UCSD-AML1 (cell line): Measurements from ENCODE around the gene PARM1.

Experiments
- DNase-seq: peaks from one replicate; lab custom pipeline; 2025; ENCODE audit not compliant: unreplicated experiment; lab: John Stamatoyannopoulos, UW

The PARM1 gene

DNA sequence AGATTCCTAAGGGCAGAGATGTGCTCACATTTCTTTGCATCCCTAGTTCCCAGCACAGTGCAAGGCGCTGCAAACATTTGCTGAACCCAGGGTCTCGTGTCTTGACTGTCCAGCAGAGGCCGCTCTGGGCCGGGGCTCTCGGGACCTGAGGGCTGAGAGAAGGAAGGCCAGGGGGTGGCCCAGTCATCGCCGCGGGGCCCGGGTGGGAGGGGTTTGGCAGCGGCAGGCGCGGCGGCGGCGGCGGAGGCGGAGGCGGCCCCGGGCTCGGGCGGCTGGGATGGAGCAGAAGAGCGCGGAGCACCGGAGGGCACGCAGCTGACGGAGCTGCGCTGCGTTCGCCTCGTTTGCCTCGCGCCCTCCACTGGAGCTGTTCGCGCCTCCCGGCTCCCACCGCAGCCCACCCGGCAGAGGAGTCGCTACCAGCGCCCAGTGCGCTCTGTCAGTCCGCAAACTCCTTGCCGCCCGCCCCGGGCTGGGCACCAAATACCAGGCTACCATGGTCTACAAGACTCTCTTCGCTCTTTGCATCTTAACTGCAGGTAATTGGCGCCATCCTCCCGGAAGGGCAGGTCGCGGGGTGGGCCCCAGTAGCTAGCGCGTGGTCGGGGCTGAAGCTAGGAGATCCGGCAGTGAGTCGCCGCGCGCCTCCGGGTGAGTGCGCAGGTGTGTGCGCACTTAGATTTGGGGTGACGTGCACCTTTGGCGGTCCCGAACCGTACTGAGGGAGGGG lies at the start of gene PARM1:
Gene PARM1 (plus strand): TSS at position 285 of the 730 bp plus-strand sequence. CDS start 212 bp downstream, at position 497.
- peak; percentile 53 for DNase-seq

DNA sequence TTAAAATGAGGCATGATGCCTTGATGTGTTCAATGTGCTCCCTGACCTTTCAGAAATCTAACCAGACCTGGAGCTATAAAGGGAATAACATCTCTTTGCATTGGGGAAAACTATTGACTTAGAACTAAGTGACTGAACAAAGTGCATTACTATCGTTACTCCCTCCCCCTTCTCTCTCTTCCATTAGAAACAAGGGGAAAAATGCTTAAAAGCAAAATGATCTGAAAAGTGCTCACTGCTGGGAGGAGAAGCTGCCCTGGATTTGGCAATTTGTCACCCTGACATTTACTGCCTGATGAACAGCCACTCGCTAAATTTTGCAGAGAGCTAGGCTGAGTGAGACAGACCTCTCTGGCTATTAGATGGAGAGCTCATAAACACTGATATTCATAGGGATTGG lies 48.6 kb upstream of the PARM1 start:
- DNase-seq: no peak

DNA sequence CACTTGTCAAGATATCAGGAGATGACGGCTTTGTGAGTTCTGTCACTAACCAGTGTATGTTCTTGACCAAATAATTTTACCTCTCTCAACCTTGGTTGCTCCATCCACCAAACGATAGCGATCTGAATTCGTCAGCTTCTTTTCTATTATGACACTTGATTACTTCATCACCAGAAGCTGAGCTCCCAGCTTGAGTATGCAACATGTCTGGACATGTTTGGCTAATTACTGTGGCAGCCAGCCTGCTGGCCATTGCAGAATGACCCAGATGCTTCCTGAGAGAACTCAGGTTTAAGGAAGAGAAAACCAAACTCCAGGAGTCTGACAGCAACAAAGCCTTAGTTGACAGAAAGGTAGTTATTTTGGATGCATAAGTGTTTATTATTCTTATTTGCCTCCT lies 46.4 kb upstream of the PARM1 start:
- DNase-seq: peak; percentile 11

DNA sequence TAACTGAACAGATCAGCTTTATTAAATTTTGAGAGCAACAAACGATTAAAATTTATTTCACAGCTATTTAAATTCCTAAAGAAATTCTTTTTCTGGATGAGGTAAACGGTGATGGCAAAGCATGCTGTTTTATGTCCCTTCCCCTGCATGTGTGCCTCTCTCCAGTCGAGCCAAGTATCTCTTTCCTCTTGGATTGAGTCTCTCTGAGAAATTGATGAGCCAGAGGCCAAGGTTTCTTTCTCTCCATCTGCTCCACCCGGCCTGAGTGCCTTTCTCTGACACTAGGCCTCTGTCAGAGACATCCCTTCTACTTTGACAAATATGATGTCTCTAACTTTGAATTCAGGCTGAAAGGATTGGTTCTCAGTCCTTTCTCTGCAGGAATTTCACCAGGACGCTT lies 42.6 kb upstream of the PARM1 start:
- DNase-seq: no peak

GRCh38 chr4:74891037-74891436 lies 41.9 kb upstream of the PARM1 start:
- no peak for DNase-seq

- DNase-seq: no peak
These were observed 39.7 kb upstream of the PARM1 start for GRCh38 chr4:74893171-74893570.

GRCh38 chr4:74896595-74896994 lies 36.3 kb upstream of the PARM1 start:
- no peak for DNase-seq

DNA sequence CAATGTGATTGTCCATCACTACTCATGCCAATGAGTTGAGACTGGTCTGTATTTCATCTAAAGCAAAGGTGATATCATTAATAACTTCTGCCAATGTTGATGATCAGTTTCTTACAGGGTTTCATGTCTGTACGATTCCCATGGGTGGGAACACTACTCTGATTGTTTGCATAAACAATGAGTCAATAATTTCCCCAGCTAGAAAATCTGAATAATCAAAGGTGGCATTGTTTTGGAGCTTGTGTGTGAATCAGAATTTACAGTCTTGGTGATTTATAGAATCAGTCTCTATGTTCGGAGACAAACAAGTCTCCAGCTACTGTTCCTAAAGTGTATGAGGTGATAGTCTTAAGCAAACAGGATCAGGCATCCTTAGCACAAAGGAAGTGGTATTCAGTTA lies 35.5 kb upstream of the PARM1 start:
- no peak for DNase-seq

- no peak for DNase-seq
These were observed 32.1 kb upstream of the PARM1 start for GRCh38 chr4:74900862-74901261.

DNA sequence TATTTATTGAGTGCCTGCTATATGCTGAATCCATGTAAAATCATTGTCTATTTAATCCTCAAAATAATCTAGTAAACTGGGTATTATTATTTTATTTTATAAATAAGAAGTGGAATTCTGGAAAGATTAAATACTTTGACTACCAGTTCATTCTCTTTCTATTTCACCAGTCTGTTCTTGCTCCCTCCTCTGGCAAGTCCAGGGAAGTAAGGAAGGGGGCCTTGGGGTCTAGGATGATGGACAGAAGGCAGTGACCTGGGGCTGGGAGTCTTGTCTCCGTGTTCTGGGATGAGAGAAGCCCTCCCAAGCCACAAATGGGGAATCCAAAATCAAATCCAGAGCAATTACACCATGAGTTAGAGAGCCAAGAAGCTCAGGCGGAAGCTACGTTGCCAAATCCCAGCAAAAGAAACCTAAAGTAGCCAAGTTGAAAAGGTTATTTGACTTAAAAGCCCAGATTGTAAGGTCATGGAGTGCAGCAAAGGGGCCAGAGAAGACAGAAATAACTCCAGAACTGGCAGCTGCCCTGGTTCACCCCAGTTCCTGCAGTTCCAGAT lies 28.3 kb upstream of the PARM1 start:
- DNase-seq: no peak

DNA sequence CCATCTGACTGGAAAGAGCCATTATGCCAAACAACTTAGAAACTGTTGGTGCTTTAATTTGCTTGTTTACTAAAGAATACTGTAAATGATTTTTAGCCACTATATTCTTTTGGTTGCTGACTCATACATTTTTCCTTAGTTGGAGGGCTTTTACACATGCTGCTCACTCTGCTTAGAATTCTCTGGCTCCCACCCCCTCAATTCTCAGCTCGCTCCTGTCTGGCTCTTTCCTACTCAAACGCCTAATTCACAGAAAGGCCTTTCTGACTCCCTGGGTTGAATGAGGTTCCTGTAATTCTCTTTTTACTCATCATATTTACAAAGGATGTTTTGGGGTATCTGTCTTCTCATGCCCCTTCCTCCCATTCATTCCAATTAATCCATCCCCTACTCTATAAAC lies 26.1 kb upstream of the PARM1 start:
- DNase-seq: no peak

GRCh38 chr4:74919783-74920182 lies 13.1 kb upstream of the PARM1 start:
- no peak for DNase-seq

- no peak for DNase-seq
These were observed 12.2 kb upstream of the PARM1 start for GRCh38 chr4:74920704-74921103.

DNA sequence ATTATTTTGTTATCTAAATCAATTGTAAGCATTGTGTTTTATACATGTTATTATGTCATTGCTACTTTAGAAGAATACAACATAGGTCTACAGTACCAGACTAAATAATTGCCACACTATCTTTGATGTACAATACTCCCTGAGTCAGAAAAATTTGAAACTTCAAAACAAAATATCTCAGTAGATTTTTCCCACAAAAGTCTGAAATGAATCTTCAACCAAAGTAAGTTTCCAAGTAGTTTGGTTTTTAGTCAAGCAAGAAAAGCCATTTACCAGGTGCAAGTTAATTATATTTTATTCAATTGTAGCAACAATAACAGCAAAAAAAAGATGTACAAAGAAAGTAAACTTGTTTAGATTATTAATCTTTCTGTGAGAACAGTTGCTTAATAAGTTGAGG lies 11.4 kb upstream of the PARM1 start:
- no peak for DNase-seq

- no peak for DNase-seq
These were observed 6.9 kb upstream of the PARM1 start for GRCh38 chr4:74926007-74926406.

DNA sequence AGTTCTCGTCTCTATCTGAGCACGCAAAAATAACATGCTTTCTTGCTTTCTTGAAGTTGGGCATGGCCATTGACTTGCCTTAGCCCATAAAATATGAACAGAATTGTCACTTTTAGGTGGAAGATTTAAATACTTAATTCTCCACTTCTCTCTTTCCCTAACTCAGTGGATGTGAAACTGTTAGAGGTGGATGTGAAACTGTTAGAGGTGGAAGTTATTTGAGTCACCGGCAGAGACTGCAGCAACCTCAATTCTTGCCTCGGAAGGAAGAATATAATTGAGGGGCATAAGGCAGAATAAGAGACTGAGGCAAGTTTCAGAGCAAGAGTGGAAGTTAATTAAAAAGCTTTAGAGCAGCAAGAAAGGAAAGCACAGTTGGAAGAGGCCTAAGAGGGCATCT lies 2.8 kb upstream of the PARM1 start:
- no peak for DNase-seq

GRCh38 chr4:74931376-74931775 lies 1.5 kb upstream of the PARM1 start:
- DNase-seq: no peak

DNA sequence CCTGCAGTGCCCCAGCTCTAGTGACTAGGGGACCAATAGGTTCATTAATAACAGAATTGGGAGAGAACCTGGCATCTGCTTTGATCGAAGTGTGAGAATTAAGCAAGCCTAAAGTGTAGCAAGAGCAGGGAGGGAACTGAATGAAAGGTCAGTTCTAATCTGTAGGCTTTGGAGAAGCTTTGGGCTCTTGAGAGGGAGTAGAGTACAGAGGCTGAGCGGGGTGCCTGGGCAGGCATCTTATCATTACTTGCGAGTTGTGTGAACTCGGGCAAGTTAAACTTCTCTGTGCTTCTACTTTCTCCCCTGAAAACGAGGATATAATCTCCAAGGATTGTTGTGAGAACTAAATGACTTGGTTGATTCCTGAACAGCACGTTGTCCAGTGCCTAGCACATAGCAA lies 906 bp upstream of the PARM1 start:
- DNase-seq: no peak

DNA sequence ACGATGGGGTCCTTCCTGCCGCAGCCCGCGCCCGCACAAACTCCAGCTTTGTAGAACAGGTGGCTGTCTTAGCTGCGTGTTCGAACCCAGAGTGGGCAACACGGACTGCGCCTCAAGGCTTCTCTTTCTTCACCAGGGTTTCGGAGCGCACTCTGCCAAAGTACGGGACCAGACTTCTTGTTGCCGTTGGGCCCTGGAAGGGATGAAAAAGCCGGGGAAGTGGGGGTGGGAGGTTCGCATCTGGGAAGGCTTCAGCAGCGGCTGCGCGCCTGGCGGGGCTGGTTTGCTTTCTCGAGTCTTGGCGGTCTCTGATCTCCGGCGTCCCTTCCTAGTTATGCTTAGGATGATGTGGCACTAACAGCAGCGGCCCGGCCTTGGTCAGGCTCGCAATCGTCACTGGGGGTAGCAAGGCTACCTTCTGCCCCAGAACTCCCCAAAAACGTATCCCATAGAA lies 673 bp downstream of the PARM1 start:
- DNase-seq: no peak

- no peak for DNase-seq
These were observed 1.3 kb downstream of the PARM1 start for GRCh38 chr4:74934016-74934831.

- no peak for DNase-seq
These were observed 2.0 kb downstream of the PARM1 start for GRCh38 chr4:74934888-74935287.

GRCh38 chr4:74941123-74941522 lies 8.2 kb downstream of the PARM1 start:
- no peak for DNase-seq
